GM23248 (cell line): ENCODE measurements around the gene NEU2. TPM values are rescaled to one million over a fixed set of nuclear protein-coding genes. Genes with fewer than 3 reads are reported as not detected.

Experiments
- DNase-seq: peaks from one replicate; pipeline ENCODE4 v3.0.0-alpha.2; 2015
- H2AFZ ChIP-seq: fragments of 200-600 bp; sonication (generic); 2 replicates; pipeline ENCODE4 v1.6.1; 2016; ENCODE audit warnings: antibody characterized with exemption
- H3F3A ChIP-seq: fragments of 200-600 bp; sonication (generic); 2 replicates; pipeline ENCODE4 v1.6.1; 2016; ENCODE audit warnings: mild to moderate bottlenecking, antibody characterized with exemption, mixed run types; ENCODE audit not compliant: insufficient read depth
- H3K27ac ChIP-seq: fragments of 200-600 bp; sonication (generic); 2 replicates; pipeline ENCODE4 v1.5.1; 2016; ENCODE audit warnings: mild to moderate bottlenecking
- H3K27me3 ChIP-seq: fragments of 200-600 bp; sonication (generic); replicated peaks from 2 replicates; pipeline ENCODE4 v1.6.1; 2016; ENCODE audit warnings: mild to moderate bottlenecking; ENCODE audit not compliant: insufficient read depth
- H3K36me3 ChIP-seq: fragments of 200-600 bp; sonication (generic); 2 replicates; pipeline ENCODE4 v1.6.1; 2016; ENCODE audit warnings: low read depth, mild to moderate bottlenecking
- H3K4me1 ChIP-seq: fragments of 200-600 bp; sonication (generic); 2 replicates; pipeline ENCODE4 v1.6.1; 2016; ENCODE audit warnings: mild to moderate bottlenecking; ENCODE audit not compliant: insufficient read depth
- H3K4me2 ChIP-seq: fragments of 200-600 bp; sonication (generic); one replicate; pipeline ENCODE4 v1.6.1; 2016; ENCODE audit warnings: mild to moderate bottlenecking; ENCODE audit not compliant: unreplicated experiment
- H3K4me3 ChIP-seq: fragments of 200-600 bp; sonication (generic); 2 replicates; pipeline ENCODE4 v1.5.1; 2016; ENCODE audit warnings: mild to moderate bottlenecking
- H3K79me2 ChIP-seq: fragments of 200-600 bp; sonication (generic); 2 replicates; pipeline ENCODE4 v1.6.1; 2016; ENCODE audit warnings: mild to moderate bottlenecking; ENCODE audit not compliant: insufficient read depth
- H3K9ac ChIP-seq: fragments of 200-600 bp; sonication (generic); 2 replicates; pipeline ENCODE4 v1.6.1; 2016; ENCODE audit warnings: mild to moderate bottlenecking
- H3K9me2 ChIP-seq: fragments of 200-600 bp; sonication (generic); 2 replicates; pipeline ENCODE4 v1.6.1; 2016; ENCODE audit warnings: mixed run types, mild to moderate bottlenecking, moderate library complexity; ENCODE audit not compliant: insufficient read depth
- H3K9me3 ChIP-seq: fragments of 200-600 bp; sonication (generic); one replicate; pipeline ENCODE4 v1.6.1; 2017; ENCODE audit warnings: low read depth
- H4K20me1 ChIP-seq: fragments of 200-600 bp; sonication (generic); 2 replicates; pipeline ENCODE4 v1.6.0; 2016; ENCODE audit not compliant: insufficient read depth
- EZH2 ChIP-seq: fragments of 200-600 bp; sonication (generic); IDR thresholded peaks from 2 replicates; pipeline ENCODE4 v1.6.1; 2018; ENCODE audit warnings: antibody characterized with exemption, mild to moderate bottlenecking; ENCODE audit not compliant: insufficient read depth, poor library complexity, severe bottlenecking
- EZH2phosphoT487 ChIP-seq: fragments of 200-600 bp; sonication (generic); IDR thresholded peaks from 2 replicates; pipeline ENCODE4 v1.6.1; 2018; ENCODE audit warnings: antibody characterized with exemption, moderate library complexity, mild to moderate bottlenecking, low read depth; ENCODE audit not compliant: insufficient read depth
- WGBS, 2 experiments: methylation state at CpG; one replicate each; pipeline ENCODE4 v1.1.6; 2015 to 2017; ENCODE audit warnings: low lambda C conversion rate in 2 of 2, low coverage in 1 of 2; ENCODE audit errors: missing lambda C conversion rate in 2 of 2; 5-methylcytosine and 5-hydroxymethylcytosine counted together
- in situ Hi-C: fragments of 300-500 bp; cut with MboI; formaldehyde crosslinking; loops from 2 replicates; pipeline ENCODE4 v1.15.0; 2020
- polyA plus RNA-seq: library from polyadenylated mRNA; unstranded; fragments of >200 nt; fragmentation: Nextera tagmentation; extraction: Ambion mirVana; gene quantifications from 2 replicates; pipeline ENCODE4 v1.2.1, GENCODE V29; 2016
- total RNA-seq: library from RNA; depleted of rRNA; stranded (reverse); fragments of >200 nt; shearing (Covaris generic); gene quantifications from 2 replicates; pipeline ENCODE4 v1.2.3, GENCODE V29; 2014

Gene NEU2
- total and polyA plus RNA-seq, 2 experiments from 2014 or later = not detected

DNA sequence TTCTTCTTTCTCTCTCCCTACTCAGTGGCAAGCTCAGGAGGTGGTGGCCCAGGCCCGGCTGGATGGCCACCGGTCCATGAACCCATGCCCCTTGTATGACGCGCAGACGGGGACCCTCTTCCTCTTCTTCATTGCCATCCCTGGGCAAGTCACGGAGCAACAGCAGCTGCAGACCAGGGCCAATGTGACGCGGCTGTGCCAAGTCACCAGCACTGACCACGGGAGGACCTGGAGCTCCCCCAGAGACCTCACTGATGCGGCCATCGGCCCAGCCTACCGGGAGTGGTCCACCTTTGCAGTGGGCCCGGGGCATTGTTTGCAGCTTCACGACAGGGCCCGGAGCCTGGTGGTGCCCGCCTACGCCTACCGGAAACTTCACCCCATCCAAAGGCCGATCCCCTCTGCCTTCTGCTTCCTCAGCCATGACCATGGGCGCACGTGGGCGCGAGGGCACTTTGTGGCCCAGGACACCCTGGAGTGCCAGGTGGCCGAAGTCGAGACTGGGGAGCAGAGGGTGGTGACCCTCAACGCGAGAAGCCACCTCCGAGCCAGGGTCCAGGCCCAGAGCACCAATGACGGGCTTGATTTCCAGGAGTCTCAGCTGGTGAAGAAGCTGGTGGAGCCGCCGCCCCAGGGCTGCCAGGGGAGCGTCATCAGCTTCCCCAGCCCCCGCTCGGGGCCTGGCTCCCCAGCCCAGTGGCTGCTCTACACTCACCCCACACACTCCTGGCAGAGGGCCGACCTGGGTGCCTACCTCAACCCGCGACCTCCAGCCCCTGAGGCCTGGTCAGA is 1.8 kb downstream of the NEU2 start:
- Histone ChIP-seq H3K4me2 (no peak overlapping the region), H3K79me2 (no peaks in the 10 kb centered on the region), H3K27ac (no peak overlapping the region), H3K9me2 (no peaks in the 10 kb centered on the region), H2AFZ (no peak overlapping the region), H3K4me1 (peaks cover 17% of the 10 kb centered on the region), H3K27me3 (no peaks in the 10 kb centered on the region), H3K36me3 (no peaks in the 10 kb centered on the region), H3K9ac (no peak overlapping the region), H4K20me1 (no peaks in the 10 kb centered on the region), H3K4me3 (no peak overlapping the region), H3K9me3 (no peaks in the 10 kb centered on the region), H3F3A (peaks cover 23% of the 10 kb centered on the region)
- TF ChIP-seq EZH2 (no peak), EZH2phosphoT487 (no peak)
- in situ Hi-C loops = no loop called here
- WGBS, 2 experiments = 86 to 91% methylated on average over 32 to 35 of the region's 37 CpGs
- no peak for DNase-seq

DNA sequence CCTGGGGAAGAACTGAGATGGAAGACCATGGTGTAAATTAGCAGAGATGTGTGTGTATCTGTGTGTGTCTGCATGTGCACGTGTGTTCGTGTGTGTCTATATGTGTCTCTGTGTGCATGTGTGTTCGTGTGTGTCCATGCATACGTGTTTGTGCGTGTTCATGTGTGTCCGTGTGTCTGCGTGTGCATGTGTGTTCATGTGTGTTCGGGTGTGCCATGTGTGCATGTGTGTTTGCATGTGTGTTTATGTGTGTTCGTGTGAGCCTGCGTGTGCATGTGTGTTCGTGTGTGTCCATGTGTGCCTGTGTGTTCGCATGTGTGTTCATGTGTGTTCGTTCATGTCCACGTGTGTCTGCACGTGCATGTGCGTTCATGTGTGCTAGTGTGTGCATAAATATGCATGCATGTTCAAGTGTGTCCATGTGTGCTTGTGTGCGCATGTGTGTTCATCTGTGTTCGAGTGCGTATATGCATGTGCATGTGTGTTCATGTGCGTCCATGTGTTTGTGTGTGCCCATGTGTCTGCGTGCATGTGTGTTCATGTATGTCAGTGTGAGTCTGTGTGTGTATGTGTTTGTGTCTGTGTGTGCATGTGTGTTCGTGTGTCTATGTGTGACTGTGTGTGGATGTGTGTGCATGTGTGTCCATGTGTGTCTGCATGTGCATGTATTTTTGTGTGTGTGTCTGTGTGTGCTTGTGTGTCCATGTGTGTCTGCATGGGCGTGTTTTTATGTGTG is 3.1 kb downstream of the NEU2 start:
- TF ChIP-seq EZH2 (no peak), EZH2phosphoT487 (no peak)
- H3K27me3 ChIP-seq = no peaks in the 10 kb centered on the region
- no peaks in the 10 kb centered on the region for H3K9me3 ChIP-seq
- no peaks in the 10 kb centered on the region for H3K36me3 ChIP-seq
- no peaks in the 10 kb centered on the region for H4K20me1 ChIP-seq
- no peak overlapping the region for H3K9ac ChIP-seq
- H3K9me2 ChIP-seq = no peaks in the 10 kb centered on the region
- H2AFZ ChIP-seq = no peak overlapping the region
- in situ Hi-C loops = no loop called here
- no peak overlapping the region for H3K4me3 ChIP-seq
- peaks cover 17% of the 10 kb centered on the region for H3K4me1 ChIP-seq
- H3F3A ChIP-seq = peaks cover 23% of the 10 kb centered on the region
- DNase-seq = no peak
- WGBS, 2 experiments = 80 to 83% methylated on average over 23 of the region's 23 CpGs
- H3K27ac ChIP-seq = no peak overlapping the region
- H3K79me2 ChIP-seq = no peaks in the 10 kb centered on the region
- no peak overlapping the region for H3K4me2 ChIP-seq

DNA sequence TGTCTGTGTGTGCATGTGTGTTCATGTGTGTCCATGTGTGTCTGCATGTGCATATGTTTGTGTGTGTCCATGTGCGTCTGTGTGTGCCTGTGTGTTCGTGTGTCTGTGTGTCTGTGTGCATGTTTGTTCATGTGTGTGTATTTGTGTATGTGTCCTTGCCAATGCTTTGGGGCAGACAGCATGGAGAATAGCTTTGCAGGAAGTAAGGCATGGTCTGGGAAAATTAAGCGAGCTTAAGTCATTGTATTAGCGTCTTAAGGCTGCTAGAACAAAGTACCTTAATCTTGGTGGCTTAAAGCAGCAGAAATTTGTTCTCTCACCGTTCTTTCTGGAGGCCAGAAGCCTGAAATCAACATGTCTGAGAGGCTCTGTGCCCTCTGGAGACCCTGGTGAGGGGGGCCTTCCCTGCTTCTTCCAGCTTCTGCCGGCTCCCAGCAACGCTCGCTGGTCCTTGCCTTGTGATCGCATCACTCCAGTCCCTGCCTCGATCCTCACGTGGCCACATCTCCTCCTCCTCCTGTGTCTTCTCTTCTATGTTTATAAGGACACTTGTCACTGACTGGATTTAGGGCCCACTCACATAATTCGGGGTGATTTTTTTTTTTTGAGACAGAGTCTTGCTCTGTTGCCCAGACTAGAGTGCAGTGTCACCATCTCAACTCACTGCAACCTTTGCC is 3.8 kb downstream of the NEU2 start:
- 73 to 79% methylated on average over 12 of the region's 12 CpGs for WGBS, 2 experiments
- no peak overlapping the region for H3K4me2 ChIP-seq
- no peak overlapping the region for H3K4me3 ChIP-seq
- no peaks in the 10 kb centered on the region for H4K20me1 ChIP-seq
- H3K36me3 ChIP-seq = no peaks in the 10 kb centered on the region
- H3K4me1 ChIP-seq = peaks cover 17% of the 10 kb centered on the region
- TF ChIP-seq EZH2phosphoT487 (no peak), EZH2 (no peak)
- H3K9me2 ChIP-seq = no peaks in the 10 kb centered on the region
- no peak overlapping the region for H2AFZ ChIP-seq
- in situ Hi-C loops = no loop called here
- no peak for DNase-seq
- H3K27me3 ChIP-seq = no peaks in the 10 kb centered on the region
- no peak overlapping the region for H3K27ac ChIP-seq
- no peaks in the 10 kb centered on the region for H3K9me3 ChIP-seq
- H3K79me2 ChIP-seq = no peaks in the 10 kb centered on the region
- H3K9ac ChIP-seq = no peak overlapping the region
- H3F3A ChIP-seq = peaks cover 23% of the 10 kb centered on the region

DNA sequence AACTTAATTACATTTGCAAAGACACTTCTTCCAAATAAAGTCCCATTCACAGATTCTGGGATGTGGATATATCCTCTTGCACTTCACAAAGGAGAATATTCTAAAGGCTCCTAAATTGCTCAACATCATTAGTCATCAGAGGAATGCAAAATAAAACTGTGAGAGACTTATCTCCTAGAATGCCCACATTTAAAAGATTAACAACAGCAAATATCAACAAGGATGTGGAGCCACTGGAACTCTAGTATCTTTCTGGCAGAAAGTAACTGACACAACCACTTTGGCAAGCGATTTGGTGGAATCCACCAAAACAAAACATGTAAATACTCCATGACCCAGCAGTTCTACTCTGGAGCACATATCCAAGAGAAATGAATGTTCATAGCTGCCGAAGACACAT is 4.6 kb downstream of the NEU2 start:
- H3K9me2 ChIP-seq = no peaks in the 10 kb centered on the region
- no peak overlapping the region for H3K4me2 ChIP-seq
- no peak overlapping the region for H3K9ac ChIP-seq
- H3K4me1 ChIP-seq = peaks cover 17% of the 10 kb centered on the region
- no peaks in the 10 kb centered on the region for H3K36me3 ChIP-seq
- no peak overlapping the region for H2AFZ ChIP-seq
- in situ Hi-C loops = no loop called here
- H3K79me2 ChIP-seq = no peaks in the 10 kb centered on the region
- WGBS, 2 experiments = 71 to 82% methylated on average over 2 of the region's 2 CpGs
- peaks cover 23% of the 10 kb centered on the region for H3F3A ChIP-seq
- H3K27ac ChIP-seq = no peak overlapping the region
- no peaks in the 10 kb centered on the region for H3K9me3 ChIP-seq
- no peak for TF ChIP-seq EZH2
- H4K20me1 ChIP-seq = no peaks in the 10 kb centered on the region
- peak; percentile 64 for DNase-seq
- no peak overlapping the region for H3K4me3 ChIP-seq
- H3K27me3 ChIP-seq = no peaks in the 10 kb centered on the region; the same call in 1 of the 2 replicates
